IMR-90 (cell line): Measurements from ENCODE around the gene CYP8B1. TPM values are rescaled to one million over a fixed set of nuclear protein-coding genes. Genes with fewer than 3 reads are reported as not detected.

Experiments
- ATAC-seq: fragments of 200-7000 bp; cut with Tn5 transposase; 2 replicates; pipeline ENCODE4 v1.9.1; 2020; ENCODE audit warnings: low read depth, mild to moderate bottlenecking, moderate library complexity
- BruUV-seq: library from RNA; stranded (reverse); fragments of 400-500 nt; replicated peaks from 2 replicates; lab custom pipeline; 2021; lab: Mats Ljungman, UMichigan
- CTCF ChIA-PET: fragments of 300-600 bp; formaldehyde crosslinking; extraction: SDS; loops from one replicate; lab custom pipeline; 2021; ENCODE audit warnings: antibody characterized with exemption; lab: Yijun Ruan, JAX
- POLR2A ChIA-PET: fragments of 300-600 bp; sonication (Branson Sonifier 250); formaldehyde crosslinking; loops from one replicate; lab custom pipeline; 2022; ENCODE audit warnings: antibody characterized with exemption; ENCODE audit not compliant: unreplicated experiment; lab: Charles Lee
- DNase-seq: peaks from one replicate; pipeline ENCODE4 v3.0.0; 2013
- H2AFZ ChIP-seq: replicated peaks from 2 replicates; pipeline ENCODE3; 2013; ENCODE audit warnings: low read length, mild to moderate bottlenecking; ENCODE audit not compliant: poor library complexity
- H2AK5ac ChIP-seq: 2 replicates; pipeline ENCODE4 v1.6.1; 2013; ENCODE audit warnings: low read depth, low read length, inconsistent platforms
- H2AK9ac ChIP-seq: replicated peaks from 2 replicates; pipeline ENCODE3; 2013; ENCODE audit warnings: mild to moderate bottlenecking, low read depth, low read length, moderate library complexity; ENCODE audit not compliant: poor library complexity
- H2BK120ac ChIP-seq: 2 replicates; pipeline ENCODE4 v1.6.1; 2013; ENCODE audit warnings: low read depth, low read length, inconsistent platforms
- H2BK15ac ChIP-seq: 3 replicates; pipeline ENCODE4 v1.6.1; 2013; ENCODE audit warnings: low read depth, low read length, inconsistent platforms
- H2BK20ac ChIP-seq: 2 replicates; pipeline ENCODE4 v1.6.1; 2013; ENCODE audit warnings: low read depth, mild to moderate bottlenecking, inconsistent platforms, low read length, moderate library complexity
- H2BK5ac ChIP-seq: 2 replicates; pipeline ENCODE4 v1.6.1; 2013; ENCODE audit warnings: mild to moderate bottlenecking, low read depth, low read length, inconsistent platforms; ENCODE audit not compliant: poor library complexity, severe bottlenecking
- H3K14ac ChIP-seq: replicated peaks from 2 replicates; pipeline ENCODE4 v1.6.1; 2013; ENCODE audit warnings: low read depth, low read length, inconsistent platforms
- H3K18ac ChIP-seq: 2 replicates; pipeline ENCODE4 v1.6.1; 2013; ENCODE audit warnings: low read depth, low read length, control low read depth
- H3K23ac ChIP-seq: 2 replicates; pipeline ENCODE4 v1.6.1; 2013; ENCODE audit warnings: low read depth, low read length, inconsistent platforms
- H3K27ac ChIP-seq: 2 replicates; pipeline ENCODE4 v1.5.1; 2013; ENCODE audit warnings: mild to moderate bottlenecking, control low read depth, low read length; ENCODE audit not compliant: insufficient read depth
- H3K27me3 ChIP-seq: 2 replicates; pipeline ENCODE4 v1.6.1; 2013; ENCODE audit warnings: low read length; ENCODE audit not compliant: control insufficient read depth, insufficient read depth
- H3K36me3 ChIP-seq: 2 replicates; pipeline ENCODE4 v1.6.1; 2013; ENCODE audit warnings: low read length, mixed read lengths; ENCODE audit not compliant: control insufficient read depth, insufficient read depth
- H3K4ac ChIP-seq: 2 replicates; pipeline ENCODE4 v1.6.1; 2013; ENCODE audit warnings: low read depth, low read length, inconsistent platforms
- H3K4me1 ChIP-seq: 2 replicates; pipeline ENCODE4 v1.6.1; 2013; ENCODE audit warnings: low read length, mixed read lengths; ENCODE audit not compliant: control insufficient read depth, insufficient read depth
- H3K4me2 ChIP-seq: 2 replicates; pipeline ENCODE4 v1.6.1; 2013; ENCODE audit warnings: low read depth, mild to moderate bottlenecking, control low read depth, low read length, moderate library complexity
- H3K4me3 ChIP-seq: 2 replicates; pipeline ENCODE4 v1.5.1; 2013; ENCODE audit warnings: low read depth, mild to moderate bottlenecking, control low read depth, low read length, moderate library complexity; ENCODE audit not compliant: insufficient read depth
- H3K56ac ChIP-seq: 2 replicates; pipeline ENCODE4 v1.6.1; 2013; ENCODE audit warnings: low read length, inconsistent platforms; ENCODE audit not compliant: insufficient read depth; ENCODE audit errors: extremely low read depth
- H3K79me1 ChIP-seq, 2 experiments: 2 replicates each; pipeline ENCODE4 v1.6.1; 2013; ENCODE audit warnings: low read length in 2 of 2, inconsistent platforms in 1 of 2, low read depth in 1 of 2
- H3K9ac ChIP-seq: 2 replicates; pipeline ENCODE4 v1.6.1; 2013; ENCODE audit warnings: low read depth, low read length, control low read depth
- H3K9me1 ChIP-seq: 2 replicates; pipeline ENCODE4 v1.6.1; 2013; ENCODE audit warnings: low read length, inconsistent platforms; ENCODE audit not compliant: insufficient read depth
- H3K9me3 ChIP-seq: 2 replicates; pipeline ENCODE4 v1.6.1; 2013; ENCODE audit warnings: low read length; ENCODE audit not compliant: control insufficient read depth, insufficient read depth
- H4K20me1 ChIP-seq: 2 replicates; pipeline ENCODE4 v1.6.1; 2013; ENCODE audit warnings: low read length, inconsistent platforms; ENCODE audit not compliant: insufficient read depth
- H4K5ac ChIP-seq: 2 replicates; pipeline ENCODE4 v1.6.1; 2013; ENCODE audit warnings: mild to moderate bottlenecking, low read depth, low read length, control low read depth
- H4K8ac ChIP-seq, 2 experiments: 2 replicates each; pipeline ENCODE4 v1.6.1; 2013; ENCODE audit warnings: low read depth in 2 of 2, low read length in 2 of 2, control low read depth in 1 of 2, inconsistent platforms in 1 of 2
- H4K91ac ChIP-seq: 2 replicates; pipeline ENCODE4 v1.6.1; 2013; ENCODE audit warnings: low read depth, low read length, inconsistent platforms; ENCODE audit not compliant: insufficient read depth
- BHLHE40 ChIP-seq: fragments of 150-350 bp; IDR thresholded peaks from 2 replicates; pipeline ENCODE4 v1.6.1; 2016; ENCODE audit warnings: mild to moderate bottlenecking, low read depth, low read length
- CTCF ChIP-seq: conservative IDR thresholded peaks from 2 replicates; pipeline ENCODE4 v1.5.1; 2012; ENCODE audit warnings: mild to moderate bottlenecking, low read depth, low read length, improper control_type of control experiment
- FOS ChIP-seq: fragments of 150-350 bp; IDR thresholded peaks from 2 replicates; pipeline ENCODE4 v1.6.1; 2016; ENCODE audit warnings: low read depth, low read length
- MAFK ChIP-seq: IDR thresholded peaks from 2 replicates; pipeline ENCODE4 v1.6.1; 2012; ENCODE audit warnings: low read depth, low read length, improper control_type of control experiment
- MAZ ChIP-seq: IDR thresholded peaks from 2 replicates; pipeline ENCODE4 v1.6.1; 2012; ENCODE audit warnings: low read depth, mild to moderate bottlenecking, low read length, improper control_type of control experiment, moderate library complexity, borderline replicate concordance
- MXI1 ChIP-seq: IDR thresholded peaks from 2 replicates; pipeline ENCODE4 v1.6.1; 2012; ENCODE audit warnings: low read depth, mild to moderate bottlenecking, low read length, moderate library complexity, borderline replicate concordance
- NFE2L2 ChIP-seq: fragments of 150-350 bp; IDR thresholded peaks from 2 replicates; pipeline ENCODE4 v1.6.1; 2016; ENCODE audit warnings: low read depth, mild to moderate bottlenecking, low read length
- POLR2A ChIP-seq: IDR thresholded peaks from 2 replicates; pipeline ENCODE4 v1.6.1; 2012; ENCODE audit warnings: mild to moderate bottlenecking, low read depth, low read length
- RAD21 ChIP-seq: IDR thresholded peaks from 2 replicates; pipeline ENCODE4 v1.6.1; 2012; ENCODE audit warnings: low read length, improper control_type of control experiment
- RCOR1 ChIP-seq: IDR thresholded peaks from 2 replicates; pipeline ENCODE4 v1.6.1; 2012; ENCODE audit warnings: mild to moderate bottlenecking, low read length, improper control_type of control experiment; ENCODE audit not compliant: insufficient replicate concordance
- RFX5 ChIP-seq: IDR thresholded peaks from 2 replicates; pipeline ENCODE4 v1.8.0; 2012; ENCODE audit warnings: low read depth, mild to moderate bottlenecking, low read length, moderate library complexity
- SMC3 ChIP-seq: fragments of 150-350 bp; IDR thresholded peaks from 2 replicates; pipeline ENCODE4 v1.6.1; 2016; ENCODE audit warnings: low read depth, mild to moderate bottlenecking, antibody characterized with exemption, low read length, moderate library complexity
- WGBS, 2 experiments: methylation state at CpG; one replicate each; pipeline versions ENCODE4 v1.1.5 to v1.1.7; 2013; ENCODE audit warnings: missing lambda C conversion rate in 2 of 2; ENCODE audit not compliant: insufficient read length in 1 of 2; ENCODE audit errors: extremely low coverage in 2 of 2; 5-methylcytosine and 5-hydroxymethylcytosine counted together
- dilution Hi-C: fragments of 300-500 bp; cut with HindIII; formaldehyde crosslinking; loops from one replicate; pipeline ENCODE4 v1.14.3; 2018; ENCODE audit warnings: low sequenced_read_pairs; ENCODE audit not compliant: unreplicated experiment
- in situ Hi-C: fragments of 300-500 bp; cut with MboI; formaldehyde crosslinking; loops from 3 replicates; pipeline ENCODE4 v1.14.3; 2019; ENCODE audit warnings: low sequenced_read_pairs, inconsistent platforms, mixed read lengths
- intact Hi-C: fragments of 100-400 bp; cut with micrococcal nuclease; formaldehyde crosslinking; loops from 2 replicates; pipeline ENCODE4 v1.10.0; 2022
- polyA plus RNA-seq, 3 experiments: library from polyadenylated mRNA; depleted of rRNA; stranded (reverse); fragments of >200 nt; gene quantifications; 2 replicates each; pipeline ENCODE4 v1.2.3, GENCODE V29; 2012; ENCODE audit warnings: low replicate concordance in 1 of 3
- total RNA-seq: library from RNA; depleted of rRNA; stranded (reverse); fragments of >200 nt; gene quantifications from 2 replicates; pipeline ENCODE4 v1.2.3, GENCODE V29; 2012
- TF ChIP-seq, protein P1 (sequence below): fragments of 150-350 bp; IDR thresholded peaks from 2 replicates; pipeline ENCODE4 v1.6.1; 2017; ENCODE audit warnings: mild to moderate bottlenecking, antibody characterized with exemption, low read length, low read depth

The CYP8B1 gene
- total and polyA plus RNA-seq, 2 of the 4 experiments (the other 2 are of a cell fraction): not detected

DNA sequence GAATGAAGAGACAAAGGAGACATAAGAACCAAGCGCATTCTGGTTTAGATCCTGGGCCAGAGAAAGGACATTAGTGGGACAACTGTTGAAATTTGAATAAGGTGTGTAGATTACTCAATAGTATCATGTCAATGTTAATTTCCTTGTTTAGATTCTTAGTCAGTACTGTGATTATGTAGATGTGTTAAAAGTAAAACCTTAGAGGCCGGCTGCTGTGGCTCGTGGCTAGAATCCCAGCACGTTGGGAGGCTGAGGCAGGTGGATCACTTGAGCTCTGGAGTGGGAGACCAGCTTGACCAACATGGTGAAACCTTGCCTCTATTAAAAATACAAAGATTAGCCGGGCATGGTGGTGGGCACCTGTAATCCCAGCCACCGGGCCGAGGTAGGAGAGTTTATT, 26.7 kb downstream of the CYP8B1 start:
- no peak overlapping the region for H3K27ac ChIP-seq
- H3K18ac ChIP-seq: no peak overlapping the region
- H3K4me1 ChIP-seq: no peaks in the 10 kb centered on the region
- WGBS, 2 experiments: 100% methylated on average over 1 of the region's 7 CpGs; no CpG with 5 or more reads in 1 of the 2 experiments
- no peak overlapping the region for H2AK9ac ChIP-seq
- CTCF ChIA-PET: no interaction called here
- no peaks in the 10 kb centered on the region for H4K20me1 ChIP-seq
- H4K5ac ChIP-seq: no peak overlapping the region
- no peak overlapping the region for H4K8ac ChIP-seq
- intact Hi-C loops: no loop called here
- no TSS peak for BruUV-seq
- H2BK20ac ChIP-seq: no peak overlapping the region
- TF ChIP-seq BHLHE40: no peak
- no peak for TF ChIP-seq MAFK
- TF ChIP-seq, protein P1, sequence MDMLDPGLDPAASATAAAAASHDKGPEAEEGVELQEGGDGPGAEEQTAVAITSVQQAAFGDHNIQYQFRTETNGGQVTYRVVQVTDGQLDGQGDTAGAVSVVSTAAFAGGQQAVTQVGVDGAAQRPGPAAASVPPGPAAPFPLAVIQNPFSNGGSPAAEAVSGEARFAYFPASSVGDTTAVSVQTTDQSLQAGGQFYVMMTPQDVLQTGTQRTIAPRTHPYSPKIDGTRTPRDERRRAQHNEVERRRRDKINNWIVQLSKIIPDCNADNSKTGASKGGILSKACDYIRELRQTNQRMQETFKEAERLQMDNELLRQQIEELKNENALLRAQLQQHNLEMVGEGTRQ: no peak
- TF ChIP-seq RCOR1: no peak
- no peak for TF ChIP-seq MAZ
- TF ChIP-seq RAD21: no peak
- TF ChIP-seq RFX5: no peak
- no peak for TF ChIP-seq POLR2A
- TF ChIP-seq SMC3: no peak
- TF ChIP-seq FOS: no peak
- TF ChIP-seq CTCF: no peak
- no peak for TF ChIP-seq MXI1
- TF ChIP-seq NFE2L2: no peak
- H3K4me2 ChIP-seq: no peak overlapping the region
- no peak overlapping the region for H3K9ac ChIP-seq
- no peak overlapping the region for H3K23ac ChIP-seq
- no peak for ATAC-seq
- peaks cover 55% of the 10 kb centered on the region for H3K27me3 ChIP-seq
- no peaks in the 10 kb centered on the region for H3K9me3 ChIP-seq
- dilution Hi-C loops: no loop called here
- H2AK5ac ChIP-seq: no peak overlapping the region
- H4K91ac ChIP-seq: no peak overlapping the region
- no peaks in the 10 kb centered on the region for H3K36me3 ChIP-seq
- no peak overlapping the region for H2BK5ac ChIP-seq
- H2BK120ac ChIP-seq: no peak overlapping the region
- H3K4me3 ChIP-seq: no peak overlapping the region
- H3K9me1 ChIP-seq: no peaks in the 10 kb centered on the region
- in situ Hi-C loops: no loop called here
- no peak overlapping the region for H3K14ac ChIP-seq
- no peak overlapping the region for H2AFZ ChIP-seq
- DNase-seq: no peak
- H3K4ac ChIP-seq: no peak overlapping the region
- H3K79me1 ChIP-seq: no peaks in the 10 kb centered on the region
- H3K56ac ChIP-seq: no peak overlapping the region
- POLR2A ChIA-PET: no interaction called here
- H2BK15ac ChIP-seq: no peak overlapping the region
